NCI-H69 (cell line): ENCODE measurements around the gene PTPRC.

Experiments
- DNase-seq: peaks from one replicate; lab custom pipeline; 2025; lab: John Stamatoyannopoulos, UW

PTPRC gene

DNA sequence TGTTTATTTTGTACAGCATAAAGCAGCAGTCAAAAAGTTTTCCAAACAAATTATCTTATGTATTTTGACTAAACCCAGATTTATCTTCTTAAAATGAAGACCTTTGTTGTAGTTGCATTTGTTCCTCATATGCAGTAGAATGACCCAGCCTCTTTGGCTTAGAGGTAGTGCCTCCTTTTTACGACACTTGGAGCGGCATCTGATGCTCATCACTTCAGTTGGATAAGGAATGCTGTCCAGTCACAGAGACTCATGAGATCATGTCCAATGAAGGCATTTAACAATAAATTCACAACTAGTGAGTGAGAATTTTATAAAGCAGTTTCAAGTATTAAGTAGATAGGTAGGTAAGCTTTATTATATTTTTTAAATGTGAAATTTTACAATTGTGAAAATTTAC lies 35.2 kb downstream of the PTPRC start:
- peak; percentile 15 for DNase-seq

DNA sequence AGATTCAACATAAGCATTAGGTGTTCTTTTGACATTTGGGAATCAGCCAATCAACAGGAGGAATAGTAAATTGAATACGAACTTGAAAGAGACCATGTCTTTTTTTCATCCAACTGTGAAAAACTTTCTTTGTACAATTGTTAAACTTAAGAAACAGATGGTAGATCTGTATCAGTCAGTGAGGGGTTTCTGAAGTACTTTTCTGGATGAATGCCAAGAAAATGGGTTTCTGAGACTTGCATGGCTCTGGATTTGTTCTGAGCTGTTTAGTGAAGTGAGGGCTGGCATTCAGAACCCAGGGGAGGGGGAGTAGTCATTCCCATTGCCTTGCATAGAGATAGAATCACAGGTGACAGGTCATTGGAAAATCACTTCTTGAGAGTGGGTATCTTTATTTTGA lies 37.4 kb downstream of the PTPRC start:
- peak; percentile 76 for DNase-seq

DNA sequence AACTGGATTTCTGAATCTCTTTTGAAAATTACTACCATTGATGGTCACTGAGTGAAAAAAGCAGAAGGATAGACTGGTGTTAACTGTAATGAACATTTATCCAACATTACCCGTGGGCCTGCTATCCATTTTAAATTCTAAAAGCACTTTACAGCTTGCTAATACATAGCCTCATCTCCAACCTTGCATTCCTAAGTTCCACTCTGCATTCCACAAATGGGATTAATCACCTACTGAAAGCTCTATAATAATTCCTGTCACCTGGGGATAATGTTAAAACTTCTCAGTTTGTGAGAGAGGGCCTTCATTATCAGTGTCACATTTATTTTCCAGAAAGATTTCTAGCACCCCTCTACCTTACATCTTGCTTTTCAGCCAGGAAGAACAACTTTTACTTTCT lies 38.2 kb downstream of the PTPRC start:
- DNase-seq = no peak

DNA sequence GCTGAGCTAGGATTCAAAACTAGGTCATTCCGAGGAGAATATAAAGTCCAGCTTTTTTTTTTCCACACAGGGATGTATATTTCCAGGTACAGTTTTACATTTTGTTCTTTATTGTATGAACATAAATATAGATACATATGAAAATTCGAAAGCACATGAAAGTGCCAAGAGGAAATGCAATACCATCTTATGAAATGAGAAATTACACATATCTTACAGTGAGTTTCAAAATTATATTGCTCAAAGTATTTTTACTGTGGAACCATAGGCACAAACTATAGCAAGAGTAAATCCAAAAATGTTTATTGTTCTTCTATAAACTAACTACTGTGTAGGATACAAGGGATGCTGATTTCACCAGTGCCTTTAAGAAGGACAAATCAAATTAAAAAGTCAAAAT lies 39.0 kb downstream of the PTPRC start:
- no peak for DNase-seq

DNA sequence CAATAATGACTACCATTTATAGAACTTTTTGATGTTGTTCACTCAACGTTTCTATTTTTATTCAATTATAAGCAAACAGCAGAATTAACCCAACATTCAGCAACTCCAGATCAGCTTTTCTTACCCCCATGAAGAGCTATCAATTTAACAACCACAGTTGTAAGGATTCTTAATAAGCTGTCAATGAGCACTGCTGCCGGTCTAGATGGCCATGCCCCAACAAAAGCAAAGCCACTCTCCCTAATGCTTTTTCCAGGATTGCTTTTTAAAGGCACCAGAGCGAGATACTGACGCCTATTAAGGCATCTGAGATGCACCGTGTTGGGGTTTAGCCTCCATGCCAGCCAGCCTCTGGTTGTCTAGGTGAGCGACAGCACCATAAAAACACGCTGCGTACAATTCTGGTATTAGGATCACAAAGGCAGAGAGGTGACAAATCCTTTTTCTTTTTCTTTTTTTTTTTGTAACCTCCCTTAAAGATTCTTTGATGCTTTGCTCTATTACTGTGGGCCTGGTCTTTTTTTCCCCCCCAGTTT lies 39.5 kb downstream of the PTPRC start:
- no peak for DNase-seq

DNA sequence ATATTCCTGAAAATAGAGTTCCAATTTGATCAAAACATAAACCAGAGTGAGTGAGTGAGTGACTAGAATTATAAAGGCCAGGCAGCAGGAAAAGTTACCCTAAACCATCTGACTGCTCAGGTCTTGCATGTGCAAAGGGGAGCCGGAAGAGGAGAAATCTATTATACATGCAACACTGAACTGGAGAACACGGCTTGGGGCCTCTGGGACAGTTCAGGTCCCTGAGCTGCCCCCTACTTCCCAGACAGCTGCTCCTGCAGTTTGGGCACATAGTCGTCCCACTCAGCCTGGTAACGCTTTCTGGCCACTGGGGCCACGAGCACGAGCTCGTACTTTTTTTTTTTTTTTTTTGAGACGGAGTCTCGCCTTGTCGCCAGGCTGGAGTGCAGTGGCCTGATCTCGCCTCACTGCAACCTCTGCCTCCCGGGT lies 40.1 kb downstream of the PTPRC start:
- DNase-seq = no peak

DNA sequence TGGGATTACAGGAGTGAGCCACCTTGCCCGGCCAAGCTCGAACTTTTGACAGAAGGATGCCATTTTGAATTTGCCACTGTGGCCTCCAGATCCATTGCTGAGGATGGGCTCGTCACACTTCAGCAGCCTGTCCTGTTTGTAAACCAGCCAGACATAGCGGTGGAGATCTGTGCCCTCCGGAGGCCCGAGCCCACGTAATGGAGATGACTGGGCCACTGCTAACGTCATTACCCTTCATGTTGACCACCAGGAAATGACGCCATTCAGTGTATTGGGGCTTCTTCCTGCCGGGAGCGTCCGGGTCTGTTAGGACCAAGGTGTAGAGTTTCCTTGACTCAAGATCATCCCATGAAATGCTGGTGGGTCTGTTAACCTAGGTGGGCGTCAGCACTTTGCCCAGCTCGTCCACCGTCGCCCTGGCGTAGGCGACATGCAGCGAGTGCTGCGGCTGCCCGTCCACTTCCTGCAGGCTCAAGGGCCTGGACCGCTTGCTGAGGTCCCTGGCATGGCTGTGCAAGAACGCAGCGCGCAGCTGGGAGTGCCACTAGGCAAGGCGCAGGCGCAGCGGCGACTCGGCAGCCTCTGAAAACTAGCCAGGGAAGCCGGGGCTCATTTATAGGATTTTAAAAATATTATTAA lies 40.8 kb downstream of the PTPRC start:
- no peak for DNase-seq

DNA sequence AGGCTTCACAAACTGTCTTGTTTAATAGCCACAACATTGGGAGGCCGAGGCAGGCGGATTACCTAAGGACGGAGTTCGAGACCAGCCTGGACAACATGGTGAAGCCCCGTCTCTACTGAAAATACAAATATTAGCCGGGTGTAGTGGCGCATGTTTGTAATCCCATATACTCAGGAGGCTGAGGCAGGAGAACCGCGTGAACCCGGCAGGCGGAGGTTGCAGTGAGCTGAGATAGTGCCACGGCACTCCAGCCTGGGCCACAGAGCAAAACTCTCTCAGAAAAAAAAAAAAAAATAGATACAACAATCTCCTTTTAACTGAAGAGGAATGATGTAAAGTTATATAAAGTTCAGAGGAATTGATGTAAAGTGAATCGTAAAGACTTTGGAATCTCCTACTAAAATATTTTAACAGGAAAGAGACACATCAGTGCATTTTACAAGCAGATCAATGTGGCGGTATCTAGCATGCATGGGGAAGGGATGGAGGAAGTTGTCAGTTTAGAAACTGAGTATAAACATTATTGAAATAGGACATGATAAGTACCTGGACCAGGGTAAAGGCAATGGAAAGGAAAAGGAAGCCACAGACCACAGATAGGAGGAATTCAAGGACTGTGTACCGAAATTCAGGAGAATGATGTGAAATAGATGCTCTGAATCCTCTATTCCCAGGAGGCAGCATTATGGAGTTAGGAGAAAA lies 41.5 kb downstream of the PTPRC start:
- DNase-seq = no peak

DNA sequence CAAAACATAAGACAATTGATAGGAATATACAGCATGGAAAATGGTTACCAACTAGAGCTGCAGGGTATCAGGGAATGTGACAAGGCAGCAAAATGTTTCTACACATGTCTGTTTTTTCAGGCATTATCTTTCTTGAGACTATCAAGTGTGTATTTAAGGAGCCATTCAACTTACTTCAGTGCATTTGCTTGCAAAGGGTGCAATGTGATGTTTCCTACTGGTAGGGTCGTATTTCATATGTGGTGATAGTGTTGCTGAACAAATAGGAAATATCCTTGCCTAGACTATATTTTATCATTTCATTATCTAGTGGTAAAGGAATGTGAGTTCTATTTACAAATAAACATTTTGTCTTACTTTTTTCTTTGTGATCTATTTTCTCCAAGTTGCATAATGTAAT lies 42.4 kb downstream of the PTPRC start:
- DNase-seq = peak; percentile 80

DNA sequence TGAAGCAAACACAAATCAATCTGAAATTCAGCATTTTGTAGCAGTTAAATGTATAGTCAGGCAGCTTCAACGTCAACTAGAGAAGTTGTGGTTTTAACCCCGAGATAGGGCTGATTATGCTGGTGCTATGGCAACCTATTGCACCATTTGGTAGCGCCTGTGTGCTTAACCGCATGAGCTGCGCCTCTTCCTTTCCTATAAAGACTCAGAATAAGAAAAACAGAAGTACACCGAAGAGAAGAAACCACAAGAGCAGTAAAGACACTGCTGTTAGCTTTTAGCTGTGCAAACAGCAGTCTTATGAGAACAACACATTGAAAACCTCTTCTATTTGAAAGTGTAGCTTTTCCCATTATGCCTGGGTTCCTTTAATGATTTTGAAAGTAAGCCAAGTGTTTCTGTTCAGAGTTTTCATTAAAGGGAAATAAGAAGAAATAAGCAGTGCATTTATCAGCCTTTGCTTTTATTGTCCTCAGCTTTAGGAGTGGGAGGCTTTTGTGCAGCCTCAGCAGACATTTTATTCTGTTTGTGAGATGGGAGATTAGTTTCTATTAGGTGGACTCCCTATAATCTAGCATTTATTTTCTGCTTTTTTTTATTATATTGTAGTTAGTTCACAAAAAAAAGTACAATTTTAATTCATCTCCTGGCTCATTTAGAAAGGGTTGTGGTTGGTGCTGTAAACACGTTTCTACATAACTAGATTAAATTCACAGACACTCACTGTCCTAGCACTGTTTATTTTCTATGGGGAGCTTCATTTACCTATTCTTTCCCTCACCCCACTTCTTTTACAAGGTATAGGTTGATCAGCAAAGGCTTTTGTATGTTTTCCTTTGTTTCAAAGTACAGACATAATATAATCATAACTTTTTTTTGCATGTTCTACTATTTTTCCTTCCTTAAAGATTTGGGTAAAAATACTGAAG lies 43.3 kb downstream of the PTPRC start:
- DNase-seq = peak; percentile 96

DNA sequence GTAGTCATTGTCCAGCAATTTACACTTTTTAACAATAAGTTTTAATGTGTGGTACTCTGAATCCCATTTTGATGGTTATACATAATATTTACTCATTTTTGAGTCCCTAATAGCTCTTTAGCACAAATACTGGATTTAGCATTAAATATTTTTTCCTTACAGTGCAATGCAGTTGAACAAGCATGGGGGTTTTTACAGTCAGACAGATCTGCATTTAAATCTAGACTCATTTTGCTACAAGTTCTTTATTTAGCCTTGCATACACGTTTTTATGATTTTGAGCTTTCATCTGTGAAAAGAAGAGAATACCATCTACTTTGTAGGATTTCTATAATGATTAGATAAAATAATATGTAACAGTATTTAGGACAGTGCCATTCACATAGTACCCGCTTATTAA lies 44.0 kb downstream of the PTPRC start:
- no peak for DNase-seq

DNA sequence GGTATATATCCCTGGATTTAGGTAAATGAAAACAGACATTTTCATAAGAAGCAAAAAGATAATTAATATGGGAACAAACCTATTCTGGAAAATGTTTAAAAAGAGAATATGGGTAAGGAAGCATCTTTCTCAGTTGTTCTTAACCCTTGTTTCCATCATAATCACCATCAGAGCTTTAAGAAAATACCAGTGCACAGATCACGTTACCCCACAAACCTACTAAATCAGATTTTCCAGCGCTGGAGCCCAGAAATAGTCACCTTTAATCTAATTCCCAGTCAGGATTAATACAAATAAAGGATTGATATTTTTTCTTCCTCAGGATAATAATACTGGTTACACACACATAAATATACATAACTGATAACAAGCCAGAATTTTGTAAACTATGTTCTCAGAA lies 44.6 kb downstream of the PTPRC start:
- no peak for DNase-seq

DNA sequence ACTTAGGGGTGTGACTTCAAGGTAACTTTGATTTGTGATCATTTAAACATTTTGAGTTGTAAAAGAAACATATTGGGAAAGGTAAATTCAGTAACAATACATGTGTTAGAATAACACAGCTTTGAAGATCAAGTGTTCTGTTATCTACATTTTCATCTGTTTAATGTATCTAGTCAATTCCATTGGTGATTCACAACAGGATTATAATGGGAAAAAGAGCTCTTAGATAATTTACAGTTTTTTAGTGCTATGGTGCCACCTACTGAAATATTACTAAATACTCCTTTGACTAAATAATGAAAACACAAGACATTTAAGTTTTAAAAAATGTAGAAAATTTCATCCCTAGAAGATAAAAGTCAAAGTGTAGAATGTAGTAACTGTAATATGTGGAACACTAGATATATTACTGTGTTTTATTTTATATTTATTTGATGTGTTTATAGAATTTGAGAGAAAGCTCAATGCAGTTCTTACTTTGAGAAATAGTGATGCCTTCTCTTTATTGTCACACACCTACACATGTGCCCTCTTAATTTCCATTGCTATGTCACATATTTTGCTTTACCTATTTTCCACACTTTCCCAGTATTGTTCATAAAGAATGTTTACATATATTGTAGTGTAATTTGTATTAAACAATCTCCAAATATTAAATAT lies 47.4 kb downstream of the PTPRC start:
- peak; percentile 81 for DNase-seq

DNA sequence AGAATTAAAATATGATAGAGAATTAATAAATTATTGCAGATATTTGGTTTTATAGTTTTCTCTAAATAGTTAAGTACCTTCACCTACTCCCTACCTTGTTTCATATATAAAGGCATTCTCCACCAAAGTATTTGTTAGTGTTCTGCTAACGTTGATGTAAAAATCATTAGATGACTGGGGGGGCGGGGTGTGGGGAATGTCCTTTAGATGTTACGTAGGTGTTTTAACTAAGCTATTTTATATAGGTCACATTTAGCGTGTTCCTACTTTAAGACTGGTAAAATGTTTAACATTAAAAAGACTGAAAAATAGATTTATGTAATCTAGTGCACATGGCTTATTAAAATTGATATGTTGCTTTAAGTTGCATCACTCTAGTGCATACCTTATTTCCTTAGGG lies 48.6 kb downstream of the PTPRC start:
- DNase-seq = no peak

DNA sequence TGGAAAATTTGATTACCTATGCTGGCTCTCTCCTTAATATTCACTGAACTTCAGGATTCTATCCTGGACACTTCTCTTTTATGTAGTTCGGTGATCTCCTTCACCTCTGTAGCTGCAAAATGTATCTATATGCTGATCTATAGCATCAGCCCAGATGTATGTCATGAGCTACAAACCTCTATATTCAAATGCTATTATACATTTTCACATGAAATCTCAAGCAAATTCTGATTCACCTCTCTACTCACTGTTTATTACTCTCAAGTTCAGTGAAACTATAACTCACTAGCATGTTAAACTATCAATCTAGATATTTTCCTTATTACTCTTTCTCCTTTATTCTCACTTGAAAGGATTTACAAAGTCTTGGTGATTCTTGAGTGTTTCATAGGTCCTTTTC lies 52.2 kb downstream of the PTPRC start:
- no peak for DNase-seq

DNA sequence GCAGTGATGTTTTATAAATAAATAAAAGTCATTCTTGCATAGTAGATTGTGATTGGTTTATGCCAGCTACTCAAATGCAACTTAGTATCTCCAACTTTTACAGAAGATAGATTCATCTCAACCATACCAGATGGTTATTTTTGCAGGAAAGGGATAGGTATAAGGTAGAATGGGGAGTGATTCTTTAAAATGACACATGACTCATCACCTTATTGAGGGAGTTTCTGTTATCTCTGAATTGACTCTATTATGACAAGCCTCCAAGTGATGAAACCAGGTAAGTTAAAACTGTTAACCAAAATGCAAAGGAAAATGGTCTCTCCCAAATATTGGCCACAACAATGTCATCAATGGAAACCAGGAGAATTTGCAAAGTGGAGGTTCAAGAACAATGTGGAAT lies 54.5 kb downstream of the PTPRC start:
- no peak for DNase-seq

DNA sequence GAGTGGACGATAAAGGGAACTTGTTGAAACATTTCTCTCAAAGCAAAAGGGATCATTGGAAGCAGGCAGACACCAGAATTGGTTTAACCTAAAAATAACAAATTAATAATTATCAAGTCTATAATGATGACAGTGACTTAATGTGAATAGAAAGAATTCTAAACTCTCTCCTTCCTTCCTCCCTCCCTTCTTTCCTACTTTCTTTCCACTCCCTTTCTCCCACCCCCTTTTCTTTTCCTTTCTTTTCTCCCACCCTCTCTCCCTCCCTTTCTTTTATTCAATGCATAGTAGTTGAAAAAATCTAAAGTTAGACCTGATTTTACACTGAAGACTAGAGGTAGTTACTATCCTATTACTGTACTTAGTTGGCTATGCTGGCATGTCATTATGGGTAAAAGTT lies 55.7 kb downstream of the PTPRC start:
- no peak for DNase-seq

DNA sequence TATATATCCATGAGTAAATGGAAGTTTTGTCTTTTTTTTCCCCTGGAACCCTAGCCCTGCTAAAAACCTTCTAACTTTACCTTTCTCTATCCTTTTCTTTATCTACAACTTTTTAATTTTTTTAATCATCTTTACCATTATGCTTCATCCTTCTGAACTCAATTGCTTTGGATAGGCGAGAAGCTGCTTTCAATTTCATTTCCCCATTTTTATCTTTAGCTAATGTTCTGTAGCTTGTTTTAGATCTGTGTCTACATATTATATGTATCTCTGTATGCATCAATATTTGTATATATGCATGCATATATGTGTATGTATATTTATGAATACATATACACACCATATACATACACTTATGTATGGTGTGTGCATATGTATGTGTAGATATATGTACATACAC lies 57.4 kb downstream of the PTPRC start:
- no peak for DNase-seq

DNA sequence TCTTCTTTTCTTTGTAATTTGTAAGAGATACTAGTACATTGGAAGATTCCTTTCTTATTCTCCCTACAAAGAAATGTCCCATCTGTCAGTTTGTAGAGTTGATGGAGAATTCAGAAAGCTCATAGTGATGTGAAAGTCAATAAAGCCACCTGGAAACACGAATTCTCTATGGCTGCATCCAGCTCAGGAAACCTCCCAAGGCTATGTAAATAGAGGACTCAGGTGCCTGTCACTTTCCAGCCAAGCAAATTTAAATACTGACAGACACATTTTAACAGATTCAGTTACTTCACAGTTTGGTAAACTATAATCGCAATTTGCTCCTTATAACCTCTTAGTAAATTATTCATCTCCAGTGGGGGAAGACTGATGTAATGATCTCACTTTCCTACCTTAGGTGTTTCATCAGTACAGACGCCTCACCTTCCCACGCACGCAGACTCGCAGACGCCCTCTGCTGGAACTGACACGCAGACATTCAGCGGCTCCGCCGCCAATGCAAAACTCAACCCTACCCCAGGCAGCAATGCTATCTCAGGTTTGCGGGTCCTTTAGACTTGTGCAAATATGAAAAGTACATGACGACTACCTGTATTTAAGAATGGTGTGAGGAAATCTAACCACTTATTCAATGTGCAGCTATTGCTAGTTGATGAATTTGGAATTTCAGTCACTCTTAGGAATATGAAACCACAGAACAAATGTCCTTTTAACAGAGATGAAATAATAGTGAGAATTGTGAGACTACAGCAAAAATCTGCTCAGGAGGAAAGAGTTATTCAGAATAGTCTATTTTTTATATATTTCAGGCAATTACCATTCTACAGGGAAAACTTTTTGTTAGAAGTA lies 60.6 kb downstream of the PTPRC start:
- DNase-seq = peak; percentile 98

DNA sequence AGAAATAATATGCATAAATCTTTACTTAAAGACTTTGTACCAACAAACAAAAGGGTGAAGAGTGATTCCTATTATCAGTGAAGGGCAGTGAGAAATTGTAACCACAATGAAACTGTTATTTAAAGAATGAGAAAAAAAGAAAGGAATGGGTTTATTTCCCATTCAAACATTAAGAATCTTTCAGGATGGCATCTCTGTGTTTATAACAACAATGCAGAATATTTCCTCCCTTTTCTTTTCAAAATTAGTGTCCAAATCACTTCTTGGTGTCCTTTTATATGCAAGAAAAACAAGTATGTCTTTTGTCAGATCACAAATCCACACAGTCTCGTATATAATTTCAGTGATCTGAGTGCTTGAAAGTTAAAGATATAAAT lies 61.2 kb downstream of the PTPRC start:
- DNase-seq = no peak

DNA sequence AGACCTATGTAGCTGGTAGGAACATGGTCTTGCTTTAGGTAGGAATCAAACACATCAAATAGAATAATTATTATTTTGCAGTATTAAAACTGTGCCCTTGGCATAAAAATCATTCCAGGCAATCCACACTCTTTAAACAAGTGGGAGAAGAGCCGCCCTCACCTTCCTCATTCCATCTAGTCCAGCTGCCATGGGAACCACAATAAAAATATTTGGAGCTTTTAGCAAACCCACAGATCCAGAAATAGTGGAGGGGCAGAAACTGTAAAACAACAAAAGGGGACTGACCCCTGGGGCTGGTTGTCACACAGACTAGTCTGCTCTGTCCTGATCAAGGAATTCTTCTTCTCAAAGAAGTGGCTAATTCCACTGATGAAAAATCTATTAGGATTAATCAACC lies 61.6 kb downstream of the PTPRC start:
- no peak for DNase-seq
